ENCODE measurements around the gene OTOP3. TPM values are rescaled to one million over a fixed set of nuclear protein-coding genes. Genes with fewer than 3 reads are reported as not detected.
A peak's percentile ranks its signal among the peaks of the same experiment; 100 is the strongest.
"Not testable (repeated sequence)": the region's sequence is repeated elsewhere in the genome, so short reads cannot be mapped to it uniquely, and the experiment has no call there.

Gene OTOP3
- total and polyA plus RNA-seq, 10 donors: not detected

- TF ChIP-seq POLR2AphosphoS5 (IDR thresholded peaks at IDR 0.05): no peak
- TF ChIP-seq POLR2A (IDR thresholded peaks at IDR 0.05): no peak
- TF ChIP-seq, protein P1, sequence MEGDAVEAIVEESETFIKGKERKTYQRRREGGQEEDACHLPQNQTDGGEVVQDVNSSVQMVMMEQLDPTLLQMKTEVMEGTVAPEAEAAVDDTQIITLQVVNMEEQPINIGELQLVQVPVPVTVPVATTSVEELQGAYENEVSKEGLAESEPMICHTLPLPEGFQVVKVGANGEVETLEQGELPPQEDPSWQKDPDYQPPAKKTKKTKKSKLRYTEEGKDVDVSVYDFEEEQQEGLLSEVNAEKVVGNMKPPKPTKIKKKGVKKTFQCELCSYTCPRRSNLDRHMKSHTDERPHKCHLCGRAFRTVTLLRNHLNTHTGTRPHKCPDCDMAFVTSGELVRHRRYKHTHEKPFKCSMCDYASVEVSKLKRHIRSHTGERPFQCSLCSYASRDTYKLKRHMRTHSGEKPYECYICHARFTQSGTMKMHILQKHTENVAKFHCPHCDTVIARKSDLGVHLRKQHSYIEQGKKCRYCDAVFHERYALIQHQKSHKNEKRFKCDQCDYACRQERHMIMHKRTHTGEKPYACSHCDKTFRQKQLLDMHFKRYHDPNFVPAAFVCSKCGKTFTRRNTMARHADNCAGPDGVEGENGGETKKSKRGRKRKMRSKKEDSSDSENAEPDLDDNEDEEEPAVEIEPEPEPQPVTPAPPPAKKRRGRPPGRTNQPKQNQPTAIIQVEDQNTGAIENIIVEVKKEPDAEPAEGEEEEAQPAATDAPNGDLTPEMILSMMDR (IDR thresholded peaks at IDR 0.05 in 8 of 11, conservative IDR thresholded peaks at IDR 0.05 in 3 of 11): no peak
- Histone ChIP-seq H3K27ac (no peak overlapping the region), H3K36me3 (peaks cover 0 to 5% (median 0%) of the 10 kb centered on the region in 6 donors), H3K27me3 (replicated peaks in 1 of 7) (peaks cover 0 to 9% (median 0%) of the 10 kb centered on the region in 7 donors), H3K9me3 (no peaks in the 10 kb centered on the region), H3K4me3 (no peak overlapping the region), H3K4me1 (peaks cover 0 to 29% (median 13%) of the 10 kb centered on the region in 6 donors)
- 71 to 90% (median 80%) methylated on average over 13 to 14 of the region's 14 CpGs for WGBS, 5 donors
- no peak for DNase-seq
- intact Hi-C loops (cut with DNase I; ENCODE audit: low total_unique reads): loop anchor here (10.0 kb wide), 1 partner anchor 240 kb away; the partner anchor contains the start of gene NUP85
Measured at GRCh38 chr17:74964988-74965622, 29.4 kb downstream of the OTOP3 start.

GRCh38 chr17:74968361-74968780 is 32.7 kb downstream of the OTOP3 start:
- H3K27me3 ChIP-seq (replicated peaks in 1 of 7): peaks cover 0 to 34% (median 19%) of the 10 kb centered on the region in 7 donors
- 86 to 91% (median 90%) methylated on average over 3 to 5 of the region's 5 CpGs for WGBS, 5 donors
- intact Hi-C loops (cut with DNase I; ENCODE audit: low total_unique reads): loop anchor here (10.0 kb wide), 1 partner anchor 236 kb away; the partner anchor contains the start of gene NUP85

GRCh38 chr17:74969501-74969900 is 33.8 kb downstream of the OTOP3 start:
- Histone ChIP-seq H3K4me1 (peaks cover 3 to 53% (median 24%) of the 10 kb centered on the region in 6 donors), H3K27me3 (replicated peaks in 1 of 7) (peaks cover 0 to 45% (median 19%) of the 10 kb centered on the region in 7 donors), H3K27ac (peak overlapping the region in 4 of 8 donors; percentile 15 to 74 (median 24))
- DNase-seq, H3K36me3 ChIP-seq, H3K9me3 ChIP-seq, H3K4me3 ChIP-seq: not testable (repeated sequence)
- WGBS, 5 donors: 74 to 91% (median 86%) methylated on average over 5 of the region's 5 CpGs
- intact Hi-C loops (cut with DNase I; ENCODE audit: low total_unique reads): loop anchor here (10.0 kb wide), 1 partner anchor 235 kb away; the partner anchor contains the start of gene NUP85

More at GRCh38 chr17:74968361-74968780, 32.7 kb downstream of the OTOP3 start:
- Histone ChIP-seq H3K36me3 (no peaks in the 10 kb centered on the region), H3K4me3 (no peak overlapping the region), H3K9me3 (no peaks in the 10 kb centered on the region), H3K4me1 (peaks cover 3 to 53% (median 24%) of the 10 kb centered on the region in 6 donors), H3K27ac (peak overlapping the region in 2 of 8 donors; percentile 1 to 27)
- no peak for DNase-seq
- TF ChIP-seq, protein P1 (IDR thresholded peaks at IDR 0.05 in 8 of 11, conservative IDR thresholded peaks at IDR 0.05 in 3 of 11): no peak
- no peak for TF ChIP-seq POLR2A (IDR thresholded peaks at IDR 0.05)
- TF ChIP-seq POLR2AphosphoS5 (IDR thresholded peaks at IDR 0.05): no peak

GRCh38 chr17:74970395-74970794 is 34.7 kb downstream of the OTOP3 start:
- intact Hi-C loops (cut with DNase I; ENCODE audit: low total_unique reads): no loop called here
- 68 to 85% (median 74%) methylated on average over 3 of the region's 3 CpGs for WGBS, 5 donors

More at GRCh38 chr17:74970395-74970794, 34.7 kb downstream of the OTOP3 start:
- peaks cover 3 to 53% (median 24%) of the 10 kb centered on the region in 6 donors for H3K4me1 ChIP-seq
- H3K4me3 ChIP-seq: peak overlapping the region in 1 of 8 donors; percentile 83
- no peaks in the 10 kb centered on the region for H3K36me3 ChIP-seq
- no peaks in the 10 kb centered on the region for H3K9me3 ChIP-seq
- DNase-seq: no peak
- H3K27ac ChIP-seq: peak overlapping the region in 6 of 8 donors; percentile 13 to 74 (median 70)
- no peak for TF ChIP-seq POLR2A (IDR thresholded peaks at IDR 0.05)
- peak; percentile 13 to 80 (median 70) for TF ChIP-seq POLR2AphosphoS5 (IDR thresholded peaks at IDR 0.05)
- TF ChIP-seq, protein P1 (IDR thresholded peaks at IDR 0.05 in 8 of 11, conservative IDR thresholded peaks at IDR 0.05 in 3 of 11): no peak
- H3K27me3 ChIP-seq (replicated peaks in 1 of 7): peaks cover 0 to 54% (median 19%) of the 10 kb centered on the region in 7 donors
